NB4 (cell line): Measurements from ENCODE around the gene MED29.

Experiments
- DNase-seq: peaks from one replicate; pipeline ENCODE4 v3.0.0; 2010; ENCODE audit warnings: low read depth
- H3K4me3 ChIP-seq: one replicate; pipeline ENCODE4 v1.5.1; 2011; ENCODE audit warnings: mild to moderate bottlenecking, low read depth, low read length, moderate library complexity
- CTCF ChIP-seq: IDR thresholded peaks from one replicate; pipeline ENCODE4 v1.5.1; 2012; ENCODE audit warnings: low read depth, low read length
- MAX ChIP-seq: IDR thresholded peaks from 2 replicates; pipeline ENCODE4 v1.6.1; 2011; ENCODE audit warnings: low read depth, low read length
- MYC ChIP-seq: IDR thresholded peaks from 2 replicates; pipeline ENCODE4 v1.6.1; 2011; ENCODE audit warnings: low read depth, low read length
- POLR2A ChIP-seq: IDR thresholded peaks from 2 replicates; pipeline ENCODE4 v1.6.1; 2011; ENCODE audit warnings: mild to moderate bottlenecking; ENCODE audit not compliant: insufficient read length; ENCODE audit errors: extremely low read depth

The MED29 gene

GRCh38 chr19:39380521-39381502 lies 10.4 kb upstream of the MED29 start:
- no peak for DNase-seq
- no peak for TF ChIP-seq CTCF
- no peak for TF ChIP-seq MYC
- TF ChIP-seq POLR2A: no peak
- TF ChIP-seq MAX: no peak
- H3K4me3 ChIP-seq: no peak overlapping the region

- no peak for DNase-seq
- TF ChIP-seq CTCF: no peak
- H3K4me3 ChIP-seq: no peak overlapping the region
Measured at GRCh38 chr19:39381910-39382611, 9.1 kb upstream of the MED29 start.

GRCh38 chr19:39382991-39383828 lies 8.0 kb upstream of the MED29 start:
- no peak overlapping the region for H3K4me3 ChIP-seq
- TF ChIP-seq POLR2A: no peak
- TF ChIP-seq MYC: no peak
- TF ChIP-seq CTCF: no peak
- TF ChIP-seq MAX: no peak
- no peak for DNase-seq

GRCh38 chr19:39384839-39385568 lies 6.2 kb upstream of the MED29 start:
- H3K4me3 ChIP-seq: no peak overlapping the region
- DNase-seq: no peak
- TF ChIP-seq MAX (no peak), POLR2A (no peak), MYC (no peak), CTCF (no peak)

- no peak overlapping the region for H3K4me3 ChIP-seq
- no peak for TF ChIP-seq MAX
- TF ChIP-seq MYC: no peak
- no peak for TF ChIP-seq POLR2A
- no peak for TF ChIP-seq CTCF
- no peak for DNase-seq
Measured at GRCh38 chr19:39385629-39386411, 5.4 kb upstream of the MED29 start.
